ENCODE data around the gene HBS1L.

The HBS1L gene

GRCh38 chr6:134949927-134950326, 104.7 kb downstream of the HBS1L start, which contains the start of gene ALDH8A1:
TSS of gene ALDH8A1 (minus strand) at chr6:134950101. CDS start at chr6:134950053, 48 bp downstream.
- no peak for DNase-seq (ENCODE audit: low read depth in 3 of 3)

GRCh38 chr6:134948691-134949090, 105.9 kb downstream of the HBS1L start:
- no peak for DNase-seq (ENCODE audit: low read depth in 3 of 3)

GRCh38 chr6:134948142-134948541, 106.5 kb downstream of the HBS1L start:
- DNase-seq (ENCODE audit: low read depth in 3 of 3): no peak

- DNase-seq (ENCODE audit: low read depth in 3 of 3): no peak
These were observed 109.6 kb downstream of the HBS1L start for GRCh38 chr6:134945045-134945444.

GRCh38 chr6:134943522-134944111, 111.0 kb downstream of the HBS1L start:
- DNase-seq (ENCODE audit: low read depth in 3 of 3): no peak

- peak; percentile 41 to 64 (median 46) for DNase-seq (ENCODE audit: low read depth in 3 of 3)
These were observed 115.7 kb downstream of the HBS1L start for GRCh38 chr6:134938896-134939295.

- no peak for DNase-seq (ENCODE audit: low read depth in 3 of 3)
These were observed 117.2 kb downstream of the HBS1L start for GRCh38 chr6:134937426-134937825.

GRCh38 chr6:134936931-134937330, 117.7 kb downstream of the HBS1L start:
- no peak for DNase-seq (ENCODE audit: low read depth in 3 of 3)

- DNase-seq (ENCODE audit: low read depth in 3 of 3): no peak
These were observed 118.1 kb downstream of the HBS1L start for GRCh38 chr6:134936476-134936875.

- no peak for DNase-seq (ENCODE audit: low read depth in 3 of 3)
These were observed 119.7 kb downstream of the HBS1L start for GRCh38 chr6:134934793-134935485.

GRCh38 chr6:134932535-134933470, 121.8 kb downstream of the HBS1L start:
- DNase-seq (ENCODE audit: low read depth in 3 of 3): no peak

- no peak for DNase-seq (ENCODE audit: low read depth in 3 of 3)
These were observed 122.5 kb downstream of the HBS1L start for GRCh38 chr6:134932098-134932497.

- DNase-seq (ENCODE audit: low read depth in 3 of 3): no peak
These were observed 124.2 kb downstream of the HBS1L start for GRCh38 chr6:134930463-134930862.

GRCh38 chr6:134928151-134928900, 126.3 kb downstream of the HBS1L start:
- DNase-seq (ENCODE audit: low read depth in 3 of 3): no peak

- DNase-seq (ENCODE audit: low read depth in 3 of 3): no peak
These were observed 128.8 kb downstream of the HBS1L start for GRCh38 chr6:134925800-134926199.

- no peak for DNase-seq (ENCODE audit: low read depth in 3 of 3)
These were observed 132.8 kb downstream of the HBS1L start for GRCh38 chr6:134921721-134922261.

GRCh38 chr6:134921276-134921675, 133.3 kb downstream of the HBS1L start:
- DNase-seq (ENCODE audit: low read depth in 3 of 3): no peak

- no peak for DNase-seq (ENCODE audit: low read depth in 3 of 3)
These were observed 134.2 kb downstream of the HBS1L start for GRCh38 chr6:134920422-134920821.

GRCh38 chr6:134918418-134918961, 136.1 kb downstream of the HBS1L start:
- DNase-seq (ENCODE audit: low read depth in 3 of 3): no peak

GRCh38 chr6:134911547-134911946, 143.1 kb downstream of the HBS1L start:
- no peak for DNase-seq (ENCODE audit: low read depth in 3 of 3)

GRCh38 chr6:134910593-134910935, 144.1 kb downstream of the HBS1L start:
- no peak for DNase-seq (ENCODE audit: low read depth in 3 of 3)
